GM19328 (cell line): ENCODE results near the gene TCEA3.

Experiments
- ATAC-seq: cut with Tn5 transposase; IDR thresholded peaks from one replicate; pipeline ENCODE4 v1.9.1; 2021; ENCODE audit warnings: mild to moderate bottlenecking, moderate library complexity; ENCODE audit not compliant: unreplicated experiment

TCEA3 gene

GRCh38 chr1:23448846-23449245 lies 24.3 kb upstream of the TCEA3 start:
- ATAC-seq = no peak

- ATAC-seq = no peak
Observed at GRCh38 chr1:23446661-23447310, 22.2 kb upstream of the TCEA3 start.

- ATAC-seq = no peak
Observed at GRCh38 chr1:23444596-23445390, 20.2 kb upstream of the TCEA3 start.

- ATAC-seq = no peak
Observed at GRCh38 chr1:23444104-23444533, 19.6 kb upstream of the TCEA3 start.

- ATAC-seq = no peak
Observed at GRCh38 chr1:23442751-23443150, 18.2 kb upstream of the TCEA3 start.

GRCh38 chr1:23441446-23442148 lies 17.0 kb upstream of the TCEA3 start:
- ATAC-seq = no peak

GRCh38 chr1:23438545-23438944 lies 14.0 kb upstream of the TCEA3 start:
- ATAC-seq = no peak

GRCh38 chr1:23437355-23437664 lies 12.8 kb upstream of the TCEA3 start:
- no peak for ATAC-seq

GRCh38 chr1:23436520-23437354 lies 12.2 kb upstream of the TCEA3 start:
- no peak for ATAC-seq

GRCh38 chr1:23434260-23434775 lies 9.8 kb upstream of the TCEA3 start:
- no peak for ATAC-seq

GRCh38 chr1:23433122-23433521 lies 8.6 kb upstream of the TCEA3 start:
- no peak for ATAC-seq

GRCh38 chr1:23431431-23431830 lies 6.9 kb upstream of the TCEA3 start:
- no peak for ATAC-seq

- no peak for ATAC-seq
Observed at GRCh38 chr1:23430803-23431202, 6.3 kb upstream of the TCEA3 start.

GRCh38 chr1:23428136-23428905 lies 3.8 kb upstream of the TCEA3 start:
- no peak for ATAC-seq

- ATAC-seq = no peak
Observed at GRCh38 chr1:23427550-23427949, 3.0 kb upstream of the TCEA3 start.

GRCh38 chr1:23426828-23427227 lies 2.3 kb upstream of the TCEA3 start:
- no peak for ATAC-seq

- ATAC-seq = no peak
Observed at GRCh38 chr1:23425193-23425494, 596 bp upstream of the TCEA3 start.

GRCh38 chr1:23423415-23424292 lies 894 bp downstream of the TCEA3 start:
- ATAC-seq = no peak

GRCh38 chr1:23422941-23423340 lies 1.6 kb downstream of the TCEA3 start:
- no peak for ATAC-seq
